PFSK-1 (cell line): ENCODE results near the gene RHBDF1.
A peak's percentile ranks its signal among the peaks of the same experiment; 100 is the strongest.

Experiments used
- FOXP2 ChIP-seq: optimal IDR thresholded peaks from 2 replicates; pipeline ENCODE3; 2011; ENCODE audit warnings: borderline replicate concordance, control low read depth, inconsistent platforms; ENCODE audit not compliant: insufficient read depth; ENCODE audit errors: extremely low read length, extremely low read depth
- POLR2AphosphoS5 ChIP-seq: IDR thresholded peaks from 2 replicates; pipeline ENCODE4 v1.6.1; 2012; ENCODE audit warnings: low read depth, mild to moderate bottlenecking, control low read depth, low read length, moderate library complexity
- REST ChIP-seq, 2 experiments: IDR thresholded peaks; 2 replicates each; pipeline versions ENCODE4 v1.6.1 to v1.8.0; 2011 to 2012; ENCODE audit warnings: low read depth in 2 of 2, low read length in 2 of 2, control low read depth in 1 of 2, inconsistent platforms in 1 of 2, mild to moderate bottlenecking in 1 of 2, moderate library complexity in 1 of 2; ENCODE audit not compliant: insufficient read depth in 1 of 2
- SIN3A ChIP-seq: IDR thresholded peaks from 2 replicates; pipeline ENCODE4 v1.6.1; 2012; ENCODE audit warnings: mild to moderate bottlenecking, low read length, moderate library complexity, borderline replicate concordance; ENCODE audit not compliant: insufficient read depth
- TAF1 ChIP-seq: IDR thresholded peaks from 2 replicates; pipeline ENCODE4 v1.6.1; 2012; ENCODE audit warnings: low read length, control low read depth, borderline replicate concordance; ENCODE audit not compliant: insufficient read depth

The RHBDF1 gene

DNA sequence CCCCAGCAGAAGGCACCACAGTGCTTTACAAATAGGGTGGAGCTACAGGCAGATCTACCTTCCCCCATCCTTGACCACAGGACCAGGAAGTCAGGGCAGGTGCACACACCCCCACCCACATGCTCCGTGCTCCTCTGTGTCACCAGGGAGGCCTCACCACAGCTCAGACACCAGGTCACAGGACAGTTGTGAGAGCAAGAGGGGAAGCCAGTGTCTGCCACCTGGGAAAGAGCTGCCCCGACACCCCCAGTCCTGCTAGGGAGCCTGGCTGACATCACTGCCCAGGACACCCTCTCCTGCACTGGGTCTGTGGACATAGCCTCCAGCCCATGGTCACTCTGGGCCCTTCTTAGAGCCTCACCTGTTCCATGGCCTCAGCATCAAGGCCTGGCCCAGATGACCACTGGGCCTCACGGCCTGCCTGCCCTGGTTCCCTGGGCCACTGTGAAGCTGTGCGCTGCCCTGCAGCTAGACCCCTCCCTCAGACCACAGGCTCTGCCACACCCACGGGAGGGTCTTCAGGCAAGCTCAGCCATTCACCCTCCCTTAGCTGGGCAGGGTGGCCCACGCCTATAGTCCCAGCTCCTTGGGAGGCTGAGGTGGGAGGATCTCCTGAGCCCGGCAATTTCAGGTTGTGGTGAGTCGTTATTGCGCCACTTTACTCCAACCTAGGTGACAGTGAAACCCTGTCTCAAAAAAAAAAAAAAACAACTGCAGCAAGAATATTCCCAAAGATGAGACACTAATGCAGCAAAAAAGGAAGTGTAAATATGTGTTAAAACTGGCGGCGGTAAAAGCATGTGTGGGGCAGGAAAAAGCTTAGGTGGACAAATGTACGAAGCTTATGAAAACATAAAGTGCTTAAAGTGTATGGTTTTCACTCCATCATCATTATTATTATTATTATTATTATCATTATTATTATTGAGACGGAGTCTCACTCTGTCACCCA lies 33.2 kb downstream of the RHBDF1 start:
- TF ChIP-seq REST (IDR thresholded peaks at IDR 0.05; ENCODE audit: insufficient read depth in 1 of 2, low read depth in 2 of 2, low read length in 2 of 2) (no peak), SIN3A (no peak), POLR2AphosphoS5 (peak; percentile 11; the same call in 1 of the 2 replicates), TAF1 (no peak), FOXP2 (no peak)

DNA sequence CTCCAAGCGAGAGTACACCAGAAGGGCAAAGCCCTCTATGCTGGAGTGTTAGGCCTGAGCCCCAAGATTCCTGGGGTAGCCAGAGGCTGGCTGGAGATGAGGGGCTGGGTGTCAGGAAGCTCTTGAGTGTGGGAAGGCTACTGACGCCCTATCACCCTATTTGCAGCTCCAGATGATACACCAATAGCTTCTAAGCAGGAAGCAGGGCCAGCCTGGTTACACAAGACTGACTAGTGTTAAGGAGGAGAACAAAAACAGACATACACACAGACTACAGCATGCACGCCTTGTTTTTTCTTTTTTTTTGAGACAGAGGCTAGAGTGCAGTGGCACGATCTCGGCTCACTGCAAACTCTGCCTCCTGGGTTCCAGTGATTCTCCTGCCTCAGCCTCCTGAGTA lies 34.9 kb downstream of the RHBDF1 start:
- TF ChIP-seq SIN3A (no peak), FOXP2 (no peak), POLR2AphosphoS5 (no peak), REST (IDR thresholded peaks at IDR 0.05; ENCODE audit: insufficient read depth in 1 of 2, low read depth in 2 of 2, low read length in 2 of 2) (no peak), TAF1 (no peak)

DNA sequence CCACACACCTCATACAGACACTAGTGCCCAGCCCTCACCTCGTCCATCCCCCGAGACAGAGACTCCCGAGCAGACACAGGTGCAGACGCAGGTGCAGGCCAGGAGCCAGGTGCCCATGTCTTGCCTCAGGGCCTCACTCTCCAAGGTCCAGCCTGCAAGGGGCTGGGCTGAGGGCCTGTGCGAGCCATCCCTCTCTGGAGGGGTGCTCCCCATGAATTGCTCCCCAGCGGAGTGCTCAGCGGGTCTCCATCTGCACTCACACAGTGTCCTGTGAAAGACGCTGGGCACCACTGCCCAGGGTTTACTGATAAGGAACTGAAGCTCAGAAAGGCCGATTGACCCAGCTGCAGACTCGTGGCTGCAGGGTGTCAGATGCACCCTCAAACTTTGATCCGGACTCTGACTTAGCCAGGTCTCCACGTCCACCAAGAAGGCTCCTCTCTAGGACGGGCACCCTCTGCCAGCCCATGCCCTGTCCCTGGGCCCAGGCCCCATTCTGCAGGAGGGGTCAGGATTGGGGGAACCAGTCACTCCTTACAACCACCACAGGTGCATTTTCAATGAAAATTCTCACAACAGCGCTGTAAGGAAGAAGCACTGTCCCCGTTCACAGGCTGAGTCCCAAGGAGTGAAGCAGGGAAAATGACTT lies 36.0 kb downstream of the RHBDF1 start:
- TF ChIP-seq TAF1 (no peak), FOXP2 (no peak), SIN3A (no peak), POLR2AphosphoS5 (no peak), REST (IDR thresholded peaks at IDR 0.05; ENCODE audit: insufficient read depth in 1 of 2, low read depth in 2 of 2, low read length in 2 of 2) (no peak)

DNA sequence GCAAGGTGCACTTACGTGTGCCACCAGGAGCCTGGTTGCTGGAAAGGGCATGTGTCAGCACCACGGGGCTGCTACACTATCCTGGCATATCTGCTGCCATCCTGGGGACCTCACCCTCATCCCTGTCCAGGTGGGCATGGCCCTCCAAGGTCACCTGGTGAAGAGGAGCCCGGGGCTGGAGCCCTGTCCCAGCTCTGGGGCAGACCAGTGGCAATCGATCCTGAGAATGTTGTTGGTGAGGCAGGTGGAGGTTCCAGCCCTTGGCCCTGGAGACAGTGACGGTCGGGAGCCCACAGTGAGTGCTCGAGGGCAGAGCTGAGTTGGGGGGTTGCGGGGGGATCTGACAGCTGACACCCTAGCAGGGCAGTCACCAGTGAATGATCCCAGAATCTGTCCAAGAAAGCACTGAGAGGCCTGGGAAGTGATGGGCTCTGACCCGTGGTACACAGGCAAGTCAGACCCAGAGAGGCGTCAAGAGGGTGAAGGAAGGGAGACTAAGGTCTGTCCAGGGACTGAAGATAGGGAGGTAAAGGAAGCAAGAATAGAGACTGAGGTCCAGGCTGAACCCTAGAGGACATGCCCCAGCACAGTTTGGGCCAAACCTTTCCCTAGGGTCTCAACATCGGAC lies 36.6 kb downstream of the RHBDF1 start:
- TF ChIP-seq TAF1: no peak
- TF ChIP-seq POLR2AphosphoS5: no peak
- no peak for TF ChIP-seq SIN3A

DNA sequence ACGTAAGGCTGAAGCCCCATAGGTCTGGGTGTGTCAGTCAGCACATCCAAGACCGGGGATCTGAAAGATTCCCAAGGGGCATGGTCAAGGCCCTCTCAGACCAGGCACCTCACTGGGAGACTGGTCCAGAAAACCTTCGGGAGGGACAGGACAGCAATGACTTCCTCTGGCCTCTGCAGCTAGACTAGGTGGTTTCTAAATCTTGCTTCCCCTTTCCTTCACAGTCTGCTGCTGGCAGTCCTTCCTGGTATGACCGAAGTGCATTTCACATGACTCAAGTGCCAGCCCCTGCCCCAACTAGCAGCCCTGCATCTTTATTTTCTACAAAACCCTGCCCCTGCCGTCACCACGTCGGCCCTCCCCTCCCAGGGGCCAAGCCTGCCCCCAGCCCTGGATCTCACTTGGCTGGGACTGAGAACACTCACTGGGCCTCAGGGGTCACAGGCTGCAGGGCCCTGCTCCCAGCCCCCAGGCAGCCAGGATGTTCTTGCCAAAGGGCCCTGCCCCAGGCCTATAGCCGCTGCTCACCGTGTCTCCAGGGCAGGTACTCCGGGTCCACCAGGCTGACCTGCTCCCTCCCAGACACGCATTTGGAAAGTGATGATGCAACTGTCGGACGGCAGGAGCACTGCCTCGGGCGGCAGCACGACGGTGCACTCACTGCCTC lies 37.3 kb downstream of the RHBDF1 start:
- TF ChIP-seq POLR2AphosphoS5 (no peak; the same call in 1 of the 2 replicates), FOXP2 (no peak), SIN3A (no peak), TAF1 (no peak), REST (IDR thresholded peaks at IDR 0.05; ENCODE audit: insufficient read depth in 1 of 2, low read depth in 2 of 2, low read length in 2 of 2) (no peak)
